Esophagus muscularis mucosa (tissue), 4 donors: ENCODE data around the gene IGF1R. TPM values are rescaled to one million over a fixed set of nuclear protein-coding genes. Genes with fewer than 3 reads are reported as not detected.

Experiments used
- DNase-seq: peaks from one replicate; pipeline ENCODE4 v3.0.0-alpha.2; 2017; ENCODE audit errors: extremely low spot score
- H3K27ac ChIP-seq, 4 donors: fragments of 200-600 bp; sonication (generic); replicated peaks in 1 of 4; 1 replicate in 3 of 4; 2 replicates in 1 of 4; pipeline ENCODE4 v1.5.1; 2016 to 2019; ENCODE audit warnings: mild to moderate bottlenecking in 1 of 4
- H3K27me3 ChIP-seq, 4 donors: fragments of 200-600 bp; sonication (generic); one replicate each; pipeline versions ENCODE4 v1.5.1 to v1.6.0; 2016 to 2019
- H3K36me3 ChIP-seq, 4 donors: fragments of 200-600 bp; sonication (generic); one replicate each; pipeline ENCODE4 v1.5.1; 2016 to 2019
- H3K4me1 ChIP-seq, 4 donors: fragments of 200-600 bp; sonication (generic); one replicate each; pipeline ENCODE4 v1.5.1; 2016 to 2019
- H3K4me3 ChIP-seq, 4 donors: fragments of 200-600 bp; sonication (generic); 1 replicate in 2 of 4; 2 replicates in 2 of 4; pipeline ENCODE4 v1.5.1; 2016 to 2019; ENCODE audit warnings: mild to moderate bottlenecking in 4 of 4, moderate library complexity in 1 of 4
- H3K9me3 ChIP-seq, 4 donors: fragments of 200-600 bp; sonication (generic); 1 replicate in 3 of 4; 2 replicates in 1 of 4; pipeline ENCODE4 v1.5.1; 2016 to 2019
- EP300 ChIP-seq: sonication (generic); formaldehyde crosslinking; IDR thresholded peaks from one replicate; pipeline ENCODE4 v1.6.1; 2017; ENCODE audit warnings: antibody characterized with exemption
- POLR2A ChIP-seq: fragments of 450-650 bp; IDR thresholded peaks from one replicate; pipeline ENCODE4 v1.6.1; 2017; ENCODE audit warnings: antibody characterized with exemption, moderate library complexity, mild to moderate bottlenecking, low read depth
- POLR2AphosphoS5 ChIP-seq, 2 donors: sonication (generic); formaldehyde crosslinking; IDR thresholded peaks; one replicate each; pipeline ENCODE4 v1.6.1; 2017; ENCODE audit warnings: antibody characterized with exemption in 2 of 2
- WGBS: methylation state at CpG from one replicate; pipeline ENCODE4 v1.1.5; 2018; 5-methylcytosine and 5-hydroxymethylcytosine counted together
- intact Hi-C: fragments of 100-400 bp; cut with DNase I; formaldehyde crosslinking; loops from one replicate; pipeline ENCODE4 v1.15.1; 2023
- total RNA-seq, 4 donors: library from RNA; depleted of rRNA; stranded (reverse); fragments of >200 nt; gene quantifications; one replicate each; pipeline versions ENCODE4 v1.1.0 to v1.2.1, GENCODE V29; 2016
- TF ChIP-seq, protein P1 (sequence below), 3 experiments: fragments of 200-600 bp in 2 of 3; fragments of 450-650 bp in 1 of 3; sonication (generic) in 2 of 3; IDR thresholded peaks; one replicate each; pipeline ENCODE4 v1.5.1; 2017 to 2019; ENCODE audit warnings: antibody characterized with exemption in 3 of 3, mild to moderate bottlenecking in 2 of 3, moderate library complexity in 1 of 3

The IGF1R gene
- total RNA-seq, 4 donors from 2014 or later, result 33.6 to 95.3 (median 49.7) TPM

DNA sequence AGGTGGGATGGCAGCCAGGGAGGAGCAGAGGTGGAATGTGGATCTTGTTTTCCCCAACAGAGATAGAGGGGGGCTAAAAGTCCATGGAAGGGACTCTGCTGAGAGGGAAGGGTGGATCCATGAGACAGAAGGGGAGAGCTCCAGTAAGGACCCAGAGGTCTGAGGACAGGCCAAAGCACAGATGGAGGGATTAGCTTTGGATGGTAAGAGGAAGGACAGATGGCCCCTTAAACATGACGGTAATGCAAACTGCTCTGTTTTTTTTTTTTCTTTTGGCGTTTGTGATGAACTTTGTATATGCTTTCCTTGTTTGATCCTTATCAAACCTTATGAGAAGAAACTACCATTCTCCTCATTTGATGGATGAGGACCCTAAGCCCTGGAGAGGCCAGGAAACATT, 96.2 kb downstream of the IGF1R start:
- TF ChIP-seq, protein P1, sequence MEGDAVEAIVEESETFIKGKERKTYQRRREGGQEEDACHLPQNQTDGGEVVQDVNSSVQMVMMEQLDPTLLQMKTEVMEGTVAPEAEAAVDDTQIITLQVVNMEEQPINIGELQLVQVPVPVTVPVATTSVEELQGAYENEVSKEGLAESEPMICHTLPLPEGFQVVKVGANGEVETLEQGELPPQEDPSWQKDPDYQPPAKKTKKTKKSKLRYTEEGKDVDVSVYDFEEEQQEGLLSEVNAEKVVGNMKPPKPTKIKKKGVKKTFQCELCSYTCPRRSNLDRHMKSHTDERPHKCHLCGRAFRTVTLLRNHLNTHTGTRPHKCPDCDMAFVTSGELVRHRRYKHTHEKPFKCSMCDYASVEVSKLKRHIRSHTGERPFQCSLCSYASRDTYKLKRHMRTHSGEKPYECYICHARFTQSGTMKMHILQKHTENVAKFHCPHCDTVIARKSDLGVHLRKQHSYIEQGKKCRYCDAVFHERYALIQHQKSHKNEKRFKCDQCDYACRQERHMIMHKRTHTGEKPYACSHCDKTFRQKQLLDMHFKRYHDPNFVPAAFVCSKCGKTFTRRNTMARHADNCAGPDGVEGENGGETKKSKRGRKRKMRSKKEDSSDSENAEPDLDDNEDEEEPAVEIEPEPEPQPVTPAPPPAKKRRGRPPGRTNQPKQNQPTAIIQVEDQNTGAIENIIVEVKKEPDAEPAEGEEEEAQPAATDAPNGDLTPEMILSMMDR (IDR thresholded peaks at IDR 0.05), result no peak
- TF ChIP-seq POLR2A (no peak), EP300 (no peak), POLR2AphosphoS5 (IDR thresholded peaks at IDR 0.05) (no peak)
- peaks cover 21 to 48% (median 27%) of the 10 kb centered on the region in 4 donors for H3K4me1 ChIP-seq
- no peaks in the 10 kb centered on the region for H3K36me3 ChIP-seq
- intact Hi-C loops, result no loop called here
- no peak overlapping the region for H3K27ac ChIP-seq
- WGBS, result 42% methylated on average over 2 of the region's 2 CpGs
- H3K4me3 ChIP-seq, result no peak overlapping the region
- no peaks in the 10 kb centered on the region for H3K9me3 ChIP-seq
- no peak for DNase-seq
- H3K27me3 ChIP-seq, result no peaks in the 10 kb centered on the region

DNA sequence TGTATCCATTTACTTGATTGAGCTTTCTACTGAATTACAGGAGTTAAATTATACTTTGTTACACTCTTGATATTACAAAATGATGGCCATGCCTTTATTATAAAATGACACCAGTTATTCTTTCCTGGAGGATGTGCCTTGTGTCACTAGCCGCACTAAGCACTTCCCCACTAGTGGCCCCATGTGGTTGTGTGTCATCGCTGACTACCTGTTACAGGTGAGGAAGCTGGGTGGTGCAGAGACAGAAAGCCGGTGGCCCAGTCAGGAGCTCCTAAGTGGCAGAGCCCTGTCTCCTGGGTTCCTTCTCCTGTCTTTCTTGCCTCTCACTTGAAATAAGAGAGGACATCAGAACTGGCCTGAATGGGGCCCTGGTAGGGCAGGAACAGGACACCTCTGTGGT, 96.8 kb downstream of the IGF1R start:
- Histone ChIP-seq H3K36me3 (no peaks in the 10 kb centered on the region), H3K27me3 (no peaks in the 10 kb centered on the region), H3K9me3 (no peaks in the 10 kb centered on the region), H3K27ac (no peak overlapping the region), H3K4me3 (no peak overlapping the region), H3K4me1 (peaks cover 21 to 47% (median 27%) of the 10 kb centered on the region in 4 donors)
- intact Hi-C loops, result no loop called here
- WGBS, result 87% methylated on average over 3 of the region's 3 CpGs
- TF ChIP-seq POLR2AphosphoS5 (IDR thresholded peaks at IDR 0.05) (no peak), POLR2A (no peak), EP300 (no peak)
- TF ChIP-seq, protein P1 (IDR thresholded peaks at IDR 0.05), result no peak
- DNase-seq, result no peak

DNA sequence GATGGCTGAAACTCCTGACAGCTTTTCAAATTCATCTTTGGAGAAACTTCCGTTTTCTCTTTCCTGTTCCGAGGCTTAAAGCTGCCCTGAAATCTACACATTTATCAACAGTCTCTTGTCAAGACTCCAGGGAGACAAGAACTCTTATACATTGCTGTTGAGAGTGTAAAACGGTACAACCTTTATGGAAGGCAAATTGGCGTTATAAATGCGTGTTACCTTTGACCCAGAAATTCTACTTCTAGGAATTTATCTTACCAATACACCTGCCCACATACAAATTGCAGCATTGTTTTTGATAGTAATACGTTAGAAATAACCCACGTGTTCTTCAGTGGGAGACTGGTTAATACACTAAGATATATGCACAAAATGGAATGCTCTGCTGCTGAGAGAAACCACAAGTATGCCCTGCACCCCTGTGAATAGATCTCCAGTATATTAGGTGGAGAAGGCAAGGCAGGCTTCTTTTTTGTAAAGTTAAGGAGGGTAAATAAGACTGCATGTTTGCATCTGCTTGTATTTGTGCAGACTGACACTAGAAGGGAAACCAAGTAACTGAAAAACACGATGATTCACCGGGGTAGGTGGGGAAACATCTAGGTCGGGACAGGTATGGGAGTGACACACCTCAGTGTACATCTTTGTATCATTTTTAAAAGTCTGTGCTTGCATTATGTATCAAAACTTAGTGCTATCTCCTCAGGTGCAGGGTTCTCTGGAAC, 97.5 kb downstream of the IGF1R start:
- H3K9me3 ChIP-seq, result no peaks in the 10 kb centered on the region
- peaks cover 14 to 47% (median 25%) of the 10 kb centered on the region in 4 donors for H3K4me1 ChIP-seq
- 79% methylated on average over 10 of the region's 10 CpGs for WGBS
- intact Hi-C loops, result no loop called here
- no peaks in the 10 kb centered on the region for H3K36me3 ChIP-seq
- H3K27me3 ChIP-seq, result no peaks in the 10 kb centered on the region
- H3K4me3 ChIP-seq, result no peak overlapping the region
- DNase-seq, result no peak
- TF ChIP-seq EP300 (no peak), POLR2AphosphoS5 (IDR thresholded peaks at IDR 0.05) (no peak), POLR2A (no peak)
- TF ChIP-seq, protein P1 (IDR thresholded peaks at IDR 0.05), result no peak
- no peak overlapping the region for H3K27ac ChIP-seq

DNA sequence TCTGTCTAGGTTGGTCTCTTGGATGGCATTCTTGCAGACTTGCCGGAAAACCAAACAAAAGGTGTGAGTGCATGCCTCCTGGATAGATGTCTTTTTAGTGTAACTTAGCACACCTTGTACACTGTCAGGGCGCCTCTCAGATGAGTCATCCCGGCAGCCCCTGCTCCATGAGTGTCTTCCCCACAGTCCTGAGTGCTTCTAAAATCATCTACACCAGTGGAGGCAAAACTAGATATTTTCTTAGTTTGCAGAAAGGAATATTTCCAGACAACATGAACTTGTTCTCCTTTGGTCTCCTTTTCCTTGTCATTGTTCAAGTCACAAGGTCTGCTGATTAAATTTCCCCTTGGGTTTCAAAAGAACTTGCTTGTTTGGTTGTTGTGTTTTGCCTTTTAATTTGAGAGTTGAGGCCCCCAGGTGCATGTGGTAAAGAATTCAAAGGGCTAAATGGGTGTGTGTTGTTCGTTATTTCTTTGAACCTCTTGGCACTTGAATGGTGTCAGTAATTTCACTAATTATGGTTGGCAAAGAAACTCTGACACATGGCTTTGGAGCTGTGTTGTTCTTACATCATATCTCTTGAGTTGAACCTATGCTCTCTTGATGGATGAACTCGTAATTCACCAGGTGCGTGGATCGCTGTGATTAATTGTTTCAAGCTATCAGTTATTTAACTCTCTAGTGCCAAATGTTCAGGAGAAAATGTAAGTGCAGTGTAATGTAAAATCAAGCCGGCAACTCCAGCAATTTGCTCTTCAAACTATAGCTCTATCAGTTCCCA, 98.2 kb downstream of the IGF1R start:
- intact Hi-C loops, result no loop called here
- no peak for DNase-seq
- H3K27me3 ChIP-seq, result no peaks in the 10 kb centered on the region
- WGBS, result 86% methylated on average over 8 of the region's 8 CpGs
- peaks cover 13 to 52% (median 26%) of the 10 kb centered on the region in 4 donors for H3K4me1 ChIP-seq
- H3K27ac ChIP-seq, result no peak overlapping the region
- TF ChIP-seq, protein P1 (IDR thresholded peaks at IDR 0.05), result no peak
- no peak for TF ChIP-seq POLR2AphosphoS5 (IDR thresholded peaks at IDR 0.05)
- no peak for TF ChIP-seq EP300
- no peak for TF ChIP-seq POLR2A
- H3K9me3 ChIP-seq, result no peaks in the 10 kb centered on the region
- H3K36me3 ChIP-seq, result no peaks in the 10 kb centered on the region
- H3K4me3 ChIP-seq, result no peak overlapping the region
